ENCODE results near the gene BCAS1. TPM values are rescaled to one million over a fixed set of nuclear protein-coding genes. Genes with fewer than 3 reads are reported as not detected.

BCAS1 gene
- total RNA-seq, 1 experiment from 2014 or later = not detected

- no peak for DNase-seq (ENCODE audit: low read depth)
Observed at GRCh38 chr20:53929399-53929798, 141.0 kb downstream of the BCAS1 start.

- no peak for DNase-seq (ENCODE audit: low read depth)
Observed at GRCh38 chr20:53927990-53928389, 142.4 kb downstream of the BCAS1 start.

GRCh38 chr20:53926428-53927028 lies 143.9 kb downstream of the BCAS1 start:
- peak; percentile 93 for DNase-seq (ENCODE audit: low read depth)

- DNase-seq (ENCODE audit: low read depth) = no peak
Observed at GRCh38 chr20:53925651-53926401, 144.6 kb downstream of the BCAS1 start.

- DNase-seq (ENCODE audit: low read depth) = no peak
Observed at GRCh38 chr20:53923566-53924369, 146.6 kb downstream of the BCAS1 start.

- no peak for DNase-seq (ENCODE audit: low read depth)
Observed at GRCh38 chr20:53922901-53923314, 147.5 kb downstream of the BCAS1 start.

- DNase-seq (ENCODE audit: low read depth) = no peak
Observed at GRCh38 chr20:53921443-53921973, 148.9 kb downstream of the BCAS1 start.

- no peak for DNase-seq (ENCODE audit: low read depth)
Observed at GRCh38 chr20:53920647-53921245, 149.6 kb downstream of the BCAS1 start.

- DNase-seq (ENCODE audit: low read depth) = no peak
Observed at GRCh38 chr20:53919886-53920285, 150.5 kb downstream of the BCAS1 start.

GRCh38 chr20:53918949-53919361 lies 151.4 kb downstream of the BCAS1 start:
- DNase-seq (ENCODE audit: low read depth) = no peak

- no peak for DNase-seq (ENCODE audit: low read depth)
Observed at GRCh38 chr20:53918020-53918311, 152.4 kb downstream of the BCAS1 start.

GRCh38 chr20:53917145-53918019 lies 153.0 kb downstream of the BCAS1 start:
- peak; percentile 61 for DNase-seq (ENCODE audit: low read depth)

- DNase-seq (ENCODE audit: low read depth) = no peak
Observed at GRCh38 chr20:53916173-53916512, 154.3 kb downstream of the BCAS1 start.

- peak; percentile 96 for DNase-seq (ENCODE audit: low read depth)
Observed at GRCh38 chr20:53915446-53916172, 154.8 kb downstream of the BCAS1 start.

GRCh38 chr20:53914781-53915445 lies 155.5 kb downstream of the BCAS1 start:
- DNase-seq (ENCODE audit: low read depth) = peak; percentile 63

GRCh38 chr20:53914091-53914780 lies 156.2 kb downstream of the BCAS1 start:
- peak; percentile 80 for DNase-seq (ENCODE audit: low read depth)

GRCh38 chr20:53911301-53911700 lies 159.1 kb downstream of the BCAS1 start:
- DNase-seq (ENCODE audit: low read depth) = no peak

- DNase-seq (ENCODE audit: low read depth) = no peak
Observed at GRCh38 chr20:53910351-53911002, 159.9 kb downstream of the BCAS1 start.
